ENCODE measurements around the gene IRAK1BP1. TPM values are rescaled to one million over a fixed set of nuclear protein-coding genes. Genes with fewer than 3 reads are reported as not detected.
"Not testable (repeated sequence)": the region's sequence is repeated elsewhere in the genome, so short reads cannot be mapped to it uniquely, and the experiment has no call there.

Gene IRAK1BP1
- total RNA-seq, 1 donor from 2014 or later: 5.2 TPM

DNA sequence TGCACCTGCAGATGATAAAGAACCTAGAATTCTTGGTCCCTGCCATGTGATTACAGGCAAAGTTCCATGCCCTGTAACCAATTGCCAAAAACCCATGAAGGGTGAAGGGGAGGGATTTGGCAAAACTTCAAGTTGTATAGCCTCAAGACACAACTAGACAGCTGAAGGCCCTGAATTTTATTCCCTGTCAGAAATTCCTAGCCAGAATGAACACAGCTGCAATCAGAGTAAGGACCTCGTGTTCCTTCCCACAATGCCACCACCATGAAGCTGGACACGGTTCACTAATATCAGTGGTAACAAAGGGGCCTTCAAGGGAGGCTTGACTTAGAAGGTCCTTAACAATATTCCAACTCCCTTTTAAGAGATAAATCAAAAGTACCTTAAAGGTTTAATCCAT lies 22.5 kb upstream of the IRAK1BP1 start:
- H3K27ac Mint-ChIP-seq (ENCODE audit: unreplicated experiment): no peak overlapping the region
- no peaks in the 10 kb centered on the region for H3K9me3 Mint-ChIP-seq (ENCODE audit: unreplicated experiment)
- DNase-seq (ENCODE audit: low spot score): no peak
- TF ChIP-seq, protein P1, sequence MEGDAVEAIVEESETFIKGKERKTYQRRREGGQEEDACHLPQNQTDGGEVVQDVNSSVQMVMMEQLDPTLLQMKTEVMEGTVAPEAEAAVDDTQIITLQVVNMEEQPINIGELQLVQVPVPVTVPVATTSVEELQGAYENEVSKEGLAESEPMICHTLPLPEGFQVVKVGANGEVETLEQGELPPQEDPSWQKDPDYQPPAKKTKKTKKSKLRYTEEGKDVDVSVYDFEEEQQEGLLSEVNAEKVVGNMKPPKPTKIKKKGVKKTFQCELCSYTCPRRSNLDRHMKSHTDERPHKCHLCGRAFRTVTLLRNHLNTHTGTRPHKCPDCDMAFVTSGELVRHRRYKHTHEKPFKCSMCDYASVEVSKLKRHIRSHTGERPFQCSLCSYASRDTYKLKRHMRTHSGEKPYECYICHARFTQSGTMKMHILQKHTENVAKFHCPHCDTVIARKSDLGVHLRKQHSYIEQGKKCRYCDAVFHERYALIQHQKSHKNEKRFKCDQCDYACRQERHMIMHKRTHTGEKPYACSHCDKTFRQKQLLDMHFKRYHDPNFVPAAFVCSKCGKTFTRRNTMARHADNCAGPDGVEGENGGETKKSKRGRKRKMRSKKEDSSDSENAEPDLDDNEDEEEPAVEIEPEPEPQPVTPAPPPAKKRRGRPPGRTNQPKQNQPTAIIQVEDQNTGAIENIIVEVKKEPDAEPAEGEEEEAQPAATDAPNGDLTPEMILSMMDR (IDR thresholded peaks at IDR 0.05; ENCODE audit: unreplicated experiment): no peak
- H3K27me3 Mint-ChIP-seq (ENCODE audit: unreplicated experiment): no peaks in the 10 kb centered on the region
- H3K4me1 Mint-ChIP-seq (ENCODE audit: unreplicated experiment): peaks cover 2% of the 10 kb centered on the region
- no peak overlapping the region for H3K4me3 Mint-ChIP-seq (ENCODE audit: unreplicated experiment)
- no peaks in the 10 kb centered on the region for H3K36me3 Mint-ChIP-seq (ENCODE audit: low read depth, unreplicated experiment)

DNA sequence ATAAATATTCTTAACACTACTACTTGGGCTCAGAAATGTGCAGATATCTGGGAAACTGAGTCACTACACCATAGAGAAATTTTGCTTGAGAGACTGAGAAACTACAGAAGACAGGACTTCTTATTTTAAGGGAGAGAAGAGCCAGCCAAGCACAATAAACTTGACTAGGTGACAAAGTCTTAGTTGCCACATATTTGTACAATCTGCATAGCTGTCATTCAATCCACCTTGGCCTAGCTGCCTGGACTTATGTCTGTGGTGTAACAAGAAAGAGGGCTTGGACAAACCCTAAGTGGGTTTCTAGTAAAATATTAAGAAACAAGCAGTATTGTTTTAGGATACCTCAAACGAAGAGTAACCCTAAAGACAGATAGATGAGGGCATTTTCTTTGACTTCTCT lies 21.8 kb upstream of the IRAK1BP1 start:
- TF ChIP-seq, protein P1 (IDR thresholded peaks at IDR 0.05; ENCODE audit: unreplicated experiment): no peak
- Mint-ChIP-seq H3K4me1 (ENCODE audit: unreplicated experiment) (peaks cover 2% of the 10 kb centered on the region), H3K4me3 (ENCODE audit: unreplicated experiment) (no peak overlapping the region), H3K27ac (ENCODE audit: unreplicated experiment) (no peak overlapping the region), H3K36me3 (ENCODE audit: low read depth, unreplicated experiment) (no peaks in the 10 kb centered on the region), H3K9me3 (ENCODE audit: unreplicated experiment) (no peaks in the 10 kb centered on the region), H3K27me3 (ENCODE audit: unreplicated experiment) (no peaks in the 10 kb centered on the region)
- DNase-seq (ENCODE audit: low spot score): no peak

DNA sequence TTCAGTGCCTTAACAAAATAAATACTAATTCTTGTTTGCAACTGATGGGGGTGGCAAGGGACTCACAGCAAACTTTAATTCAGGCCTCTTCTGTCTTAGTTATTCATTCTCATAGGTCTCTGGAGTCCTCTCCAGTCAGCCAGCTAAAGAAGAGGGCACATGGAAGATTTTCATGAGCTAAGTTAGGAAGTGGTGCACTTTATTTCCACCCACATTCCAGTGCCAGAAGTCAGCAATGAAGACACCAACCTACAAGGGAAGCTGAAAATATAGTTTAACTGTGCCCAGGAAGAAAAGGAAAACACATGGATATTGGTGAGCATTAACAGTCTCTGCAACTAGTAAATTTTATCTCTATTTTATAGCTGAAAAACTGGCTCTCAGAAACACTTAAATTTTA lies 16.7 kb upstream of the IRAK1BP1 start:
- peaks cover 15% of the 10 kb centered on the region for H3K4me1 Mint-ChIP-seq (ENCODE audit: unreplicated experiment)
- no peaks in the 10 kb centered on the region for H3K27me3 Mint-ChIP-seq (ENCODE audit: unreplicated experiment)
- TF ChIP-seq, protein P1 (IDR thresholded peaks at IDR 0.05; ENCODE audit: unreplicated experiment): no peak
- no peak for DNase-seq (ENCODE audit: low spot score)
- H3K4me3 Mint-ChIP-seq (ENCODE audit: unreplicated experiment): no peak overlapping the region
- H3K27ac Mint-ChIP-seq (ENCODE audit: unreplicated experiment): no peak overlapping the region
- H3K9me3 Mint-ChIP-seq (ENCODE audit: unreplicated experiment): no peaks in the 10 kb centered on the region
- H3K36me3 Mint-ChIP-seq (ENCODE audit: low read depth, unreplicated experiment): peaks cover 2% of the 10 kb centered on the region

DNA sequence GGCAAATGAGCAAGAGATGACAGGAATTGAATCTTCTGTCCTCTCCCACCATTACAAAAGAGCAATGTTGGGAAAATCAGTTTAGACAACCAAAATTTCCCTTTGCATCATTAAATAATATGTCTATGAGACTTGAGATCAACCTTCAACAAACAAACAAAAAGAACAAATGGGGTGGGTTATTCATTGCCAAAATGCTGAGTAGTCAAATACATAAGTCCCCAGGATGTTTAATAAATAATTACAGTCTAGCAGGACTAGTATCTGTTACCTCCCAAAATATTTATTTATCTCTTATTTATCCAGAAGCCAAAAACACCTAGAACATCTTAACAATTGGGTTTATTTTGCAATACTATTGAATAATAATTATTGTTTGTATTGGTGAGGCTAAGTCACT lies 16.2 kb upstream of the IRAK1BP1 start:
- Mint-ChIP-seq H3K9me3 (ENCODE audit: unreplicated experiment) (no peaks in the 10 kb centered on the region), H3K4me3 (ENCODE audit: unreplicated experiment) (no peak overlapping the region), H3K4me1 (ENCODE audit: unreplicated experiment) (peaks cover 15% of the 10 kb centered on the region), H3K36me3 (ENCODE audit: low read depth, unreplicated experiment) (peaks cover 2% of the 10 kb centered on the region), H3K27me3 (ENCODE audit: unreplicated experiment) (no peaks in the 10 kb centered on the region), H3K27ac (ENCODE audit: unreplicated experiment) (no peak overlapping the region)
- DNase-seq (ENCODE audit: low spot score): no peak
- TF ChIP-seq, protein P1 (IDR thresholded peaks at IDR 0.05; ENCODE audit: unreplicated experiment): no peak

DNA sequence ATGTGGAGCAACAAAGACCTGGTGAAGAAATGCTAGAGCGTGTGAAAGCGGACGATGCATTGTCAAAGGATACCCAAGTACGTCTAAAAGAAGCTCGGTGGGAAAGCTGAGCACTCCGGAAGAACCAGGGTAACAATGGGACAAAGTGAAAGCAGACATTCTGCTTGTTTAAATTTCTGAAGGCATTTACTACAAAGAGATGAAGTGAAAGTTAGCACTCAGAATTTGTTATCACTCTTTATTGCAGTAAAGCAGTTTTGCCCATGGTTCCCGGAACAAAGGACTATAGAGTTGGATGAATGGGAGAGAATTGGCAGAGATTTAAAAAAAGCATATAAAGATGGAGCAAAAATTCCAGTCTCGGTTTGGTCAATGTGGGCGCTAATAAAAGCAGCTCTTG lies 12.8 kb upstream of the IRAK1BP1 start:
- peaks cover 18% of the 10 kb centered on the region for H3K4me1 Mint-ChIP-seq (ENCODE audit: unreplicated experiment)
- TF ChIP-seq, protein P1 (IDR thresholded peaks at IDR 0.05; ENCODE audit: unreplicated experiment): no peak
- H3K27me3 Mint-ChIP-seq (ENCODE audit: unreplicated experiment): no peaks in the 10 kb centered on the region
- peaks cover 7% of the 10 kb centered on the region for H3K9me3 Mint-ChIP-seq (ENCODE audit: unreplicated experiment)
- no peak overlapping the region for H3K4me3 Mint-ChIP-seq (ENCODE audit: unreplicated experiment)
- no peak for DNase-seq (ENCODE audit: low spot score)
- no peak overlapping the region for H3K27ac Mint-ChIP-seq (ENCODE audit: unreplicated experiment)
- H3K36me3 Mint-ChIP-seq (ENCODE audit: low read depth, unreplicated experiment): peaks cover 21% of the 10 kb centered on the region

DNA sequence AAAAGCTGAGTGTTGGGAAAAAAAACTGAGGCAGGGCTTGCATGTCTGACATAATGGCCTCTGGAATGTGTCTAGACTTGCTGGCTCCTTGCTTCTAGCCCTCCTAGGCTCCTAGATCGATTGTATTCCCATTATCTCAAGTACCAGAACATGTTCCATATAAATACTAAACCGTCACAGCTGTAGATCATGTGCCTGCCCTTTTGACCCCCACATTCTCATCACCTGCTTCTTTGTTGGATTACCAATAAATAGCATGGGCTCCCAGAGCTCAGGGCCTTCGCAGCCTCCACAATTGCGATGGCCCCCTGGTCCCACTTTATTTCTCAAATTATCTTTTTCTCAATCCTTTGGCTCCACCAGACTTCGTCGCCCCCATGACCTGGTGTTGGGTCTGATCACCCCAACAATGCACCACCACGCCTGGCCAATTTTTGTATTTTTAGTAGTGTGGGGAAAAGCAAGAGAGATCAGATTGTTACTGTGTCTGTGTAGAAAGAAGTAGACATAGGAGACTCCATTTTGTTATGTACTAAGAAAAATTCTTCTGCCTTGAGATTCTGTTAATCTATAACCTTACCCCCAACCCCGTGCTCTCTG lies 8.9 kb upstream of the IRAK1BP1 start:
- H3K4me3 Mint-ChIP-seq (ENCODE audit: unreplicated experiment): not testable (repeated sequence)
- H3K9me3 Mint-ChIP-seq (ENCODE audit: unreplicated experiment): peaks cover 11% of the 10 kb centered on the region

More for the DNA sequence above, 8.9 kb upstream of the IRAK1BP1 start:
- not testable (repeated sequence) for H3K27me3 Mint-ChIP-seq (ENCODE audit: unreplicated experiment); H3K27ac Mint-ChIP-seq (ENCODE audit: unreplicated experiment); DNase-seq (ENCODE audit: low spot score); H3K4me1 Mint-ChIP-seq (ENCODE audit: unreplicated experiment)
- peaks cover 25% of the 10 kb centered on the region for H3K36me3 Mint-ChIP-seq (ENCODE audit: low read depth, unreplicated experiment)
